Spleen (tissue), 11 donors: Measurements from ENCODE around the gene APBB2. TPM values are rescaled to one million over a fixed set of nuclear protein-coding genes. Genes with fewer than 3 reads are reported as not detected.
"Not testable (repeated sequence)": the region's sequence is repeated elsewhere in the genome, so short reads cannot be mapped to it uniquely, and the experiment has no call there.

Experiments used
- DNase-seq: peaks from one replicate; pipeline ENCODE4 v3.0.0-alpha.2; 2020
- H3K27ac ChIP-seq, 8 donors: fragments of 200-600 bp; sonication (generic) in 7 of 8; 1 replicate in 4 of 8; 2 replicates in 4 of 8; pipeline versions ENCODE4 v1.5.0 to v1.8.0; 2016 to 2021; ENCODE audit warnings: inconsistent platforms in 4 of 8, mild to moderate bottlenecking in 4 of 8, moderate library complexity in 1 of 8
- H3K27me3 ChIP-seq, 7 donors: fragments of 200-600 bp; sonication (generic) in 6 of 7; replicated peaks in 1 of 7; 1 replicate in 4 of 7; 2 replicates in 3 of 7; pipeline versions ENCODE4 v1.5.0 to v1.8.0; 2016 to 2021; ENCODE audit warnings: inconsistent platforms in 3 of 7, mild to moderate bottlenecking in 1 of 7
- H3K36me3 ChIP-seq, 6 donors: fragments of 200-600 bp; sonication (generic) in 5 of 6; 1 replicate in 4 of 6; 2 replicates in 2 of 6; pipeline versions ENCODE4 v1.5.0 to v1.8.0; 2016 to 2021; ENCODE audit warnings: inconsistent platforms in 2 of 6
- H3K4me1 ChIP-seq, 6 donors: fragments of 200-600 bp; sonication (generic) in 5 of 6; 1 replicate in 3 of 6; 2 replicates in 3 of 6; pipeline versions ENCODE4 v1.5.0 to v1.8.0; 2016 to 2021; ENCODE audit warnings: inconsistent platforms in 3 of 6
- H3K4me3 ChIP-seq, 8 donors: fragments of 200-600 bp; sonication (generic) in 7 of 8; 1 replicate in 4 of 8; 2 replicates in 4 of 8; pipeline versions ENCODE4 v1.5.0 to v1.8.0; 2016 to 2021; ENCODE audit warnings: inconsistent platforms in 4 of 8, mild to moderate bottlenecking in 4 of 8, moderate library complexity in 2 of 8
- H3K9me3 ChIP-seq, 8 donors: fragments of 200-600 bp; sonication (generic) in 7 of 8; 1 replicate in 4 of 8; 2 replicates in 4 of 8; pipeline versions ENCODE4 v1.5.0 to v1.8.0; 2016 to 2021; ENCODE audit warnings: inconsistent platforms in 4 of 8
- POLR2A ChIP-seq, 3 donors: fragments of 450-650 bp; IDR thresholded peaks; one replicate each; pipeline ENCODE4 v1.5.1; 2017; ENCODE audit warnings: antibody characterized with exemption in 3 of 3, mild to moderate bottlenecking in 1 of 3
- POLR2AphosphoS5 ChIP-seq, 3 donors: sonication (generic); formaldehyde crosslinking; IDR thresholded peaks; one replicate each; pipeline ENCODE4 v1.5.1; 2017; ENCODE audit warnings: antibody characterized with exemption in 3 of 3
- WGBS, 5 donors: extraction: QIAGEN DNeasy Blood & Tissue Kit in 3 of 5; methylation state at CpG; one replicate each; pipeline versions ENCODE4 v1.1.5 to v1.1.7; 2013 to 2018; 5-methylcytosine and 5-hydroxymethylcytosine counted together
- intact Hi-C: fragments of 100-400 bp; cut with DNase I; formaldehyde crosslinking; loops from one replicate; pipeline ENCODE4 v1.15.0; 2023; ENCODE audit warnings: low total_unique reads
- polyA plus RNA-seq, 3 donors: library from polyadenylated mRNA; stranded (reverse); fragments of 200-250 nt; gene quantifications; one replicate each; pipeline ENCODE4 v1.2.1, GENCODE V29; 2013
- total RNA-seq, 7 donors: library from RNA; depleted of rRNA in 3 of 7; stranded (reverse); fragments of >200 nt in 3 of 7; fragmentation: NEBNext Ultra II Directional in 4 of 7; extraction: Animal tissue kit (Norgen Biotek cat#: 25700) in 4 of 7; gene quantifications; one replicate each; pipeline versions ENCODE4 v1.1.0 to v1.2.1, GENCODE V29; 2016 to 2021
- TF ChIP-seq, protein P1 (sequence below), 11 experiments: fragments of 200-600 bp in 7 of 11; fragments of 450-650 bp in 4 of 11; sonication (generic) in 4 of 11; IDR thresholded peaks in 8 of 11; conservative IDR thresholded peaks in 3 of 11; 1 replicate in 7 of 11; 2 replicates in 4 of 11; pipeline versions ENCODE4 v1.4.0 to v1.8.0; 2016 to 2021; ENCODE audit warnings: antibody characterized with exemption in 11 of 11, inconsistent platforms in 4 of 11, mild to moderate bottlenecking in 1 of 11
- donor health status: healthy with polysubstance abuse.
- donor health status: DM: no; HTN: no; CAD: no; lungs with moderate emphysema.
- donor health status: DM: no; HTN: no; CAD: no.
- donor health status: Bipolar disorder and iron deficiency.
- donor health status: healthy.
- donor health status: DM: no; HTN: no; CAD: no.
- donor health status: DM: yes; HTN: yes; CAD: no.

APBB2 gene
- total and polyA plus RNA-seq, 10 donors: 4.0 to 115 (median 76.7) TPM

DNA sequence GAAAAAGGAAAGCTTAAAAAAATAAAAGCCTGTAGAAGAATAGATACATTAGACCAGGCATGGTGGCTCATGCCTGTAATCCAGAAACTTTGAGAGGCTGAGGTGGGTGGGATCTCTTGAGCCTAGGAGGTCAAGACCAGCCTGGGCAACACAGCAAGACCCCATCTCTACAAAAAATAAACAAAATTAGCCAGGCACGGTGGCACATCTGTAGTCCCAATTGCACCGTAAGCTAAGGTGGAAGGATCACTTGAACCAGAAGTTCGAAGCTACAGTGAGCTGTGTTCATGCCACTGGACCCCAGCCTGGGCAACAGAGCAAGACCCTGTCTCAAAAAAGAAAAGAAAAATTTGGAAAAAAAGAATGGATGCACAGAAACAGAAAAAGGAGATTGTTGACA lies 149.4 kb downstream of the APBB2 start:
- WGBS, 5 donors: 80 to 98% (median 93%) methylated on average over 3 of the region's 3 CpGs
- TF ChIP-seq POLR2AphosphoS5 (IDR thresholded peaks at IDR 0.05) (no peak), POLR2A (IDR thresholded peaks at IDR 0.05) (no peak)
- TF ChIP-seq, protein P1, sequence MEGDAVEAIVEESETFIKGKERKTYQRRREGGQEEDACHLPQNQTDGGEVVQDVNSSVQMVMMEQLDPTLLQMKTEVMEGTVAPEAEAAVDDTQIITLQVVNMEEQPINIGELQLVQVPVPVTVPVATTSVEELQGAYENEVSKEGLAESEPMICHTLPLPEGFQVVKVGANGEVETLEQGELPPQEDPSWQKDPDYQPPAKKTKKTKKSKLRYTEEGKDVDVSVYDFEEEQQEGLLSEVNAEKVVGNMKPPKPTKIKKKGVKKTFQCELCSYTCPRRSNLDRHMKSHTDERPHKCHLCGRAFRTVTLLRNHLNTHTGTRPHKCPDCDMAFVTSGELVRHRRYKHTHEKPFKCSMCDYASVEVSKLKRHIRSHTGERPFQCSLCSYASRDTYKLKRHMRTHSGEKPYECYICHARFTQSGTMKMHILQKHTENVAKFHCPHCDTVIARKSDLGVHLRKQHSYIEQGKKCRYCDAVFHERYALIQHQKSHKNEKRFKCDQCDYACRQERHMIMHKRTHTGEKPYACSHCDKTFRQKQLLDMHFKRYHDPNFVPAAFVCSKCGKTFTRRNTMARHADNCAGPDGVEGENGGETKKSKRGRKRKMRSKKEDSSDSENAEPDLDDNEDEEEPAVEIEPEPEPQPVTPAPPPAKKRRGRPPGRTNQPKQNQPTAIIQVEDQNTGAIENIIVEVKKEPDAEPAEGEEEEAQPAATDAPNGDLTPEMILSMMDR (IDR thresholded peaks at IDR 0.05 in 8 of 11, conservative IDR thresholded peaks at IDR 0.05 in 3 of 11): no peak
- intact Hi-C loops: no loop called here

GRCh38 chr4:41061482-41062185 lies 152.7 kb downstream of the APBB2 start:
- TF ChIP-seq, protein P1 (IDR thresholded peaks at IDR 0.05 in 8 of 11, conservative IDR thresholded peaks at IDR 0.05 in 3 of 11): no peak
- TF ChIP-seq POLR2AphosphoS5 (IDR thresholded peaks at IDR 0.05): no peak
- no peak for TF ChIP-seq POLR2A (IDR thresholded peaks at IDR 0.05)
- DNase-seq: no peak
- WGBS, 5 donors: 69 to 84% (median 77%) methylated on average over 5 of the region's 5 CpGs
- Histone ChIP-seq H3K9me3 (peaks cover 0 to 9% (median 6%) of the 10 kb centered on the region in 8 donors), H3K4me3 (no peak overlapping the region), H3K4me1 (peaks cover 0 to 9% (median 3%) of the 10 kb centered on the region in 6 donors), H3K36me3 (no peaks in the 10 kb centered on the region), H3K27me3 (no peaks in the 10 kb centered on the region), H3K27ac (no peak overlapping the region)
- intact Hi-C loops: no loop called here

More for the DNA sequence above, 149.4 kb downstream of the APBB2 start:
- Histone ChIP-seq H3K27ac (no peak overlapping the region), H3K27me3 (no peaks in the 10 kb centered on the region), H3K4me1 (peaks cover 0 to 10% (median 3%) of the 10 kb centered on the region in 6 donors), H3K4me3 (no peak overlapping the region), H3K9me3 (no peaks in the 10 kb centered on the region), H3K36me3 (no peaks in the 10 kb centered on the region)
- DNase-seq: no peak

- TF ChIP-seq, protein P1 (IDR thresholded peaks at IDR 0.05 in 8 of 11, conservative IDR thresholded peaks at IDR 0.05 in 3 of 11): no peak
- TF ChIP-seq POLR2A (IDR thresholded peaks at IDR 0.05): no peak
- Histone ChIP-seq H3K27ac (peak overlapping the region in 1 of 8 donors; percentile 11), H3K27me3 (no peaks in the 10 kb centered on the region), H3K4me3 (no peak overlapping the region), H3K4me1 (peaks cover 0 to 9% (median 3%) of the 10 kb centered on the region in 6 donors), H3K36me3 (no peaks in the 10 kb centered on the region), H3K9me3 (peaks cover 0 to 9% (median 6%) of the 10 kb centered on the region in 8 donors)
- 72 to 84% (median 82%) methylated on average over 12 of the region's 12 CpGs for WGBS, 5 donors
- DNase-seq: no peak
- intact Hi-C loops: no loop called here
These were observed 153.7 kb downstream of the APBB2 start for GRCh38 chr4:41060352-41061334.

DNA sequence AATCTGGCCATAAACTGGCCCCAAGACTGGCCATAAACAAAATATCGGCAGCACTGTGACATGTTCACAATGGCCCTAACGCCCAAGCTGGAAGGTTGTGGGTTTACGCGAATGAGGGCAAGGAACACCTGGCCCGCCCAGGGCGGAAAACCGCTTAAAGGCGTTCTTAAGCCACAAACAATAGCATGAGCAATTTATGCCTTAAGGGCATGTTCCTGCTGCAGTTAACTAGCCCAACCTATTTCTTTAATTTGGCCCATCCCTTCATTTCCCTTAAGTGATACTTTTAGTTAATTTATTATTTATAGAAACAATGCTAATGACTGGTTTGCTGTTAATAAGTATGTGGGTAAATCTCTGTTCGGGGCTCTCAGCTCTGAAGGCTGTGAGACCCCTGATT lies 154.9 kb downstream of the APBB2 start:
- H3K4me3 ChIP-seq, H3K4me1 ChIP-seq, H3K9me3 ChIP-seq, H3K27ac ChIP-seq, DNase-seq, H3K36me3 ChIP-seq, H3K27me3 ChIP-seq: not testable (repeated sequence)
- WGBS, 5 donors: 87 to 96% (median 91%) methylated on average over 9 of the region's 9 CpGs
- intact Hi-C loops: loop anchor here (10.0 kb wide), 1 partner anchor 145 kb away; no protein-coding TSS in a partner anchor
